Hepatocyte (in vitro differentiated cells): ENCODE results near the gene HLF.

Experiments
- CTCF ChIP-seq: fragments of 200-600 bp; sonication (generic); IDR thresholded peaks from 2 replicates; pipeline ENCODE4 v1.5.1; 2016; ENCODE audit warnings: antibody characterized with exemption, mild to moderate bottlenecking; ENCODE audit not compliant: poor library complexity
- EZH2 ChIP-seq: fragments of 200-600 bp; sonication (generic); IDR thresholded peaks from 2 replicates; pipeline ENCODE4 v1.6.1; 2016; ENCODE audit warnings: antibody characterized with exemption, mild to moderate bottlenecking, borderline replicate concordance

- TF ChIP-seq EZH2: no peak
- TF ChIP-seq CTCF: no peak
Measured at GRCh38 chr17:55284944-55285339, 20.2 kb downstream of the HLF start.
